ENCODE results near the gene RABL3.

GRCh38 chr3:120693439-120694171, 48.7 kb downstream of the RABL3 start:
- TF ChIP-seq CTCF (conservative IDR thresholded peaks at IDR 0.05; ENCODE audit: low read depth, low read length) (no peak), EZH2 (IDR thresholded peaks at IDR 0.05; ENCODE audit: borderline replicate concordance, low read depth, low read length, poor library complexity, severe bottlenecking) (no peak)
